Kidney epithelial cell (primary cell): ENCODE results near the gene ZNF235. TPM values are rescaled to one million over a fixed set of nuclear protein-coding genes. Genes with fewer than 3 reads are reported as not detected.
"Not testable (repeated sequence)": the region's sequence is repeated elsewhere in the genome, so short reads cannot be mapped to it uniquely, and the experiment has no call there.

Experiments used
- DNase-seq: peaks from one replicate; pipeline ENCODE4 v3.0.0-alpha.2; 2010; ENCODE audit warnings: low read depth
- H3K27me3 ChIP-seq: 2 replicates; pipeline ENCODE4 v1.6.0; 2011; ENCODE audit warnings: low read length; ENCODE audit not compliant: control insufficient read depth, insufficient read depth
- H3K36me3 ChIP-seq: 2 replicates; pipeline ENCODE4 v1.5.1; 2011; ENCODE audit warnings: low read length; ENCODE audit not compliant: control insufficient read depth, insufficient read depth
- H3K4me3 ChIP-seq: 2 replicates; pipeline ENCODE4 v1.5.1; 2011; ENCODE audit warnings: low read depth, mild to moderate bottlenecking, control low read depth, low read length
- total RNA-seq: library from RNA; depleted of rRNA; stranded (reverse); fragments of >200 nt; gene quantifications from 2 replicates; pipeline ENCODE4 v1.2.3, GENCODE V29; 2015
- TF ChIP-seq, protein P1 (sequence below): IDR thresholded peaks from 2 replicates; pipeline ENCODE4 v1.5.1; 2011; ENCODE audit warnings: mild to moderate bottlenecking, moderate library complexity, low read length, control low read depth, inconsistent platforms; ENCODE audit not compliant: insufficient read depth, poor library complexity, severe bottlenecking

The ZNF235 gene
- total RNA-seq, 1 donor from 2014 or later, result 3.9 TPM

DNA sequence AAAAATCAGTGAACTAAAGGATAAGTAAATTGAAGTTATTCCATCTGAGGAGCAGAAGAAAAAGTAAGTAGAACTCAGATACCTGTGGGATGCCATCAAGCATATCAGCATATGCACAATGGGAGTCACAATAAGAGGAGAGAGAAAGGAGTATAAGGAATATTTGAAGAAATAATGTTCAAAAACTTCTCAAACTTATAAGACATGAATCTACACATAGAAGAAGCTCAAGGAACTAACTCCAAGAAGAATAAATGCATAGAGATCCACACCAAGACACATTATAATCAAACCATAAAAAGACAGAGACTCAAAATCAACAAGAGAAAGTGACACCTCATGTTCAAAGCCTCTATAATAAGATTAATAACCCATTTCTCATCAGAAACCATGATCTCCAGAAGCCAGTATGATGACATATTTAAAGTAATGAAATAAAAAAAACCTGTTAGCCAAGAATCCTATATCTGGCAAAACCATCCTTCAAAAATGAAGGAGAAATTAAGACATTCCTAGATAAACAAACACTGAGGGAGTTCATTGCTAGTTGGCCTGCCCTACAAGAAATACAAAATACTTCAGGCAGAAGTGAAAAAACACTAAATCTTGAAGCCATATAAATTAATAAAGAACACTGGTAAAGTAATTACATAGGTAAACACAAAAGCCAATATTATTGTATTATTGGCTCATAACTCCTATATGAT lies 49.0 kb downstream of the ZNF235 start:
- TF ChIP-seq, protein P1, sequence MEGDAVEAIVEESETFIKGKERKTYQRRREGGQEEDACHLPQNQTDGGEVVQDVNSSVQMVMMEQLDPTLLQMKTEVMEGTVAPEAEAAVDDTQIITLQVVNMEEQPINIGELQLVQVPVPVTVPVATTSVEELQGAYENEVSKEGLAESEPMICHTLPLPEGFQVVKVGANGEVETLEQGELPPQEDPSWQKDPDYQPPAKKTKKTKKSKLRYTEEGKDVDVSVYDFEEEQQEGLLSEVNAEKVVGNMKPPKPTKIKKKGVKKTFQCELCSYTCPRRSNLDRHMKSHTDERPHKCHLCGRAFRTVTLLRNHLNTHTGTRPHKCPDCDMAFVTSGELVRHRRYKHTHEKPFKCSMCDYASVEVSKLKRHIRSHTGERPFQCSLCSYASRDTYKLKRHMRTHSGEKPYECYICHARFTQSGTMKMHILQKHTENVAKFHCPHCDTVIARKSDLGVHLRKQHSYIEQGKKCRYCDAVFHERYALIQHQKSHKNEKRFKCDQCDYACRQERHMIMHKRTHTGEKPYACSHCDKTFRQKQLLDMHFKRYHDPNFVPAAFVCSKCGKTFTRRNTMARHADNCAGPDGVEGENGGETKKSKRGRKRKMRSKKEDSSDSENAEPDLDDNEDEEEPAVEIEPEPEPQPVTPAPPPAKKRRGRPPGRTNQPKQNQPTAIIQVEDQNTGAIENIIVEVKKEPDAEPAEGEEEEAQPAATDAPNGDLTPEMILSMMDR, result no peak
- H3K4me3 ChIP-seq, result no peak overlapping the region
- DNase-seq, result no peak
- no peaks in the 10 kb centered on the region for H3K27me3 ChIP-seq
- no peaks in the 10 kb centered on the region for H3K36me3 ChIP-seq

DNA sequence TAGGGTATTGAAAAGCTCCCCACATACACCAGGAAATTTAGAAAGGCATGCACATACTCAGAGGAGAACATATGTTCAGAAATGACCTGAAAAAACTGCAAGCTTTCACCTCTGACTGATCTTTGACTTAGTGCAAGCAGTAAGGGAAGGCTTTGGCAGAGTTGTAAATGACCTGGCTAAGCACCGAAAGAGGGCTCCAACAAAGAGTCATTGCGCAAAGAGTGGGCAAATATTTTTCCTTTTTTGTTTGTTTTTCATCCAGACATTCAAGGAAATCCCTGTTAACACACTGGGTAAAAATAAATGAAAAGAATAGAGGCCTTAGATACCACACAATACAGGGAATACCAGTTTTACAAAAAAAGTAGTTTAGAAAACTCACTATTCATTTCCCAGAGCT lies 50.3 kb downstream of the ZNF235 start:
- TF ChIP-seq, protein P1, result no peak

DNA sequence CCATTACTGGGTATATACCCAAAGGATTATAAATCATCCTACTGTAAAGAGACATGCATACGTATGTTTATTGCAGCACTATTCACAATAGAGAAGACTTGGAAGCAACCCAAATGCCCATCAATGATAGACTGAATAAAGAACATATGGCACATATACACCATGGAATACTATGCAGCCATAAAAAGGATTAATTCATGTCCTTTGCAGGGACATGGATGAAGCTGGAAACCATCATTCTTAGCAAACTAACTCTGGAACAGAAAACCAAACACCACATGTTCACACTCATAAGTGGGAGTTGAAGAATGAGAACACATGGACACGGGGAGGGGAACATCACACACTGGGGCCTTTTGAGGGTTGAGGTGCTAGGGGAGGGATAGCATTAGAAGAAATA lies 51.4 kb downstream of the ZNF235 start:
- DNase-seq, H3K27me3 ChIP-seq, H3K4me3 ChIP-seq, H3K36me3 ChIP-seq: not testable (repeated sequence)

More for the DNA sequence above, 50.3 kb downstream of the ZNF235 start:
- H3K4me3 ChIP-seq, result no peak overlapping the region
- no peak for DNase-seq
- no peaks in the 10 kb centered on the region for H3K36me3 ChIP-seq
- no peaks in the 10 kb centered on the region for H3K27me3 ChIP-seq

DNA sequence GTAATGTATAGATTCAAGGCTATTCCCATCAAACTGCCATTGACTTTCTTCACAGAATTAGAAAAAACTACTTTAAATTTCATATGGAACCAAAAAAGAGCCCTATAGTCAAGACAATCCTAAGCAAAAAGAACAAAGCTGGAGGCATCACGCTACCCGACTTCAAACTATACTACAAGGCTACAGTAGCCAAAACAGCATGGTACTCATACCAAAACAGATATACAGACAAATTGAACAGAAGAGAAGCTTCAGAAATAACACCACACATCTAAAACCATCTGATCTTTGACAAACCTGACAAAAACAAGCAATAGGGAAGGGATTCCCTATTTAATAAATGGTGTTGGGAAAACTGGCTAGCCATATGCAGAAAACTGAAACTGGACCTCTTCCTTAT lies 52.5 kb downstream of the ZNF235 start:
- not testable (repeated sequence) for DNase-seq, H3K36me3 ChIP-seq

DNA sequence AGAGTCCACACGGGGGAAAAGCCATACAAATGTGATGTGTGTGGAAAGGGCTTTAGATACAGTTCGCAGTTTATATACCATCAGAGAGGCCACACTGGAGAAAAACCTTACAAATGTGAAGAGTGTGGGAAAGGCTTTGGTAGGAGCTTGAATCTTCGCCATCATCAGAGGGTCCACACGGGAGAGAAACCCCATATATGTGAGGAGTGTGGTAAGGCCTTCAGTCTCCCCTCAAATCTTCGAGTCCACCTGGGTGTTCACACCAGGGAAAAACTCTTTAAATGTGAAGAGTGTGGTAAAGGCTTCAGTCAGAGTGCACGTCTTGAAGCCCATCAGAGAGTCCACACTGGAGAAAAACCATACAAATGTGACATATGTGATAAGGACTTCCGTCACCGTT lies 68.4 kb downstream of the ZNF235 start:
- H3K4me3 ChIP-seq, result no peak overlapping the region
- H3K27me3 ChIP-seq, result no peaks in the 10 kb centered on the region
- H3K36me3 ChIP-seq, result peaks cover 2% of the 10 kb centered on the region
- TF ChIP-seq, protein P1, result no peak
- DNase-seq, result no peak

More for the DNA sequence above, 52.5 kb downstream of the ZNF235 start:
- H3K27me3 ChIP-seq, H3K4me3 ChIP-seq: not testable (repeated sequence)

Other genes with a start within 250 kb of the ZNF235 start
- gene ZNF284, start 232.9 kb downstream of the ZNF235 start, total RNA-seq, result 1.1 and 1.5 TPM in 2 replicates
- gene ZNF224, start 210.7 kb downstream of the ZNF235 start, total RNA-seq, result 7.3 and 8.2 TPM in 2 replicates
- 1.9 and 2.2 TPM in 2 replicates for gene ZNF225, start 191.6 kb downstream of the ZNF235 start, total RNA-seq
- 4.7 and 5.7 TPM in 2 replicates for gene ZNF234, start 163.5 kb downstream of the ZNF235 start, total RNA-seq
- gene ZNF226, start 139.9 kb downstream of the ZNF235 start, total RNA-seq, result 11.2 and 26.8 TPM in 2 replicates
- gene ZNF227, start 92.5 kb downstream of the ZNF235 start, total RNA-seq, result 5.7 and 10.1 TPM in 2 replicates
- 0.14 and 0.38 TPM in 2 replicates for gene ZNF233, start 45.1 kb downstream of the ZNF235 start, total RNA-seq
- 3.6 and 7.6 TPM in 2 replicates for gene ZNF112, start 51.7 kb upstream of the ZNF235 start, total RNA-seq
- 3.8 and 5.1 TPM in 2 replicates for gene ZNF285, start 96.6 kb upstream of the ZNF235 start, total RNA-seq
- 4.9 and 17.5 TPM in 2 replicates for gene ZNF229, start 143.4 kb upstream of the ZNF235 start, total RNA-seq
- 6.0 and 16.6 TPM in 2 replicates for gene ZNF180, start 195.5 kb upstream of the ZNF235 start, total RNA-seq
- gene CEACAM20, start 224.7 kb upstream of the ZNF235 start, total RNA-seq, result not detected in 2 replicates